SJSA1 (cell line): ENCODE data around the gene LDLRAD2. TPM values are rescaled to one million over a fixed set of nuclear protein-coding genes. Genes with fewer than 3 reads are reported as not detected.

ENCODE experiments used
- DNase-seq, 2 experiments: peaks; one replicate each; pipeline ENCODE4 v3.0.0-alpha.2; 2015 to 2020; ENCODE audit warnings: low spot score in 2 of 2, low read depth in 1 of 2
- H3K27ac ChIP-seq: fragments of 250-450 bp; sonication (Bioruptor Pico); 2 replicates; pipeline ENCODE4 v1.5.1; 2020; ENCODE audit warnings: mild to moderate bottlenecking, moderate library complexity
- H3K27me3 ChIP-seq: fragments of 250-450 bp; sonication (Bioruptor Pico); replicated peaks from 2 replicates; pipeline ENCODE4 v1.5.1; 2020; ENCODE audit warnings: mild to moderate bottlenecking, moderate library complexity
- H3K36me3 ChIP-seq: fragments of 250-450 bp; sonication (Bioruptor Pico); 2 replicates; pipeline ENCODE4 v1.5.1; 2020; ENCODE audit warnings: mild to moderate bottlenecking
- H3K4me1 ChIP-seq: fragments of 250-450 bp; sonication (Bioruptor Pico); replicated peaks from 2 replicates; pipeline ENCODE4 v1.6.1; 2021; ENCODE audit warnings: mild to moderate bottlenecking
- H3K4me3 ChIP-seq: fragments of 250-450 bp; sonication (Bioruptor Pico); 2 replicates; pipeline ENCODE4 v1.5.1; 2020; ENCODE audit warnings: mild to moderate bottlenecking
- H3K9me3 ChIP-seq: fragments of 250-450 bp; sonication (Bioruptor Pico); replicated peaks from 2 replicates; pipeline ENCODE4 v1.5.1; 2020; ENCODE audit warnings: mild to moderate bottlenecking
- total RNA-seq: library from RNA; depleted of rRNA; stranded (reverse); fragments of >200 nt; shearing (Covaris generic); gene quantifications from 2 replicates; pipeline ENCODE4 v1.2.3, GENCODE V29; 2014; rRNA removed

Gene LDLRAD2
- total RNA-seq, 1 experiment from 2014 or later, result not detected

DNA sequence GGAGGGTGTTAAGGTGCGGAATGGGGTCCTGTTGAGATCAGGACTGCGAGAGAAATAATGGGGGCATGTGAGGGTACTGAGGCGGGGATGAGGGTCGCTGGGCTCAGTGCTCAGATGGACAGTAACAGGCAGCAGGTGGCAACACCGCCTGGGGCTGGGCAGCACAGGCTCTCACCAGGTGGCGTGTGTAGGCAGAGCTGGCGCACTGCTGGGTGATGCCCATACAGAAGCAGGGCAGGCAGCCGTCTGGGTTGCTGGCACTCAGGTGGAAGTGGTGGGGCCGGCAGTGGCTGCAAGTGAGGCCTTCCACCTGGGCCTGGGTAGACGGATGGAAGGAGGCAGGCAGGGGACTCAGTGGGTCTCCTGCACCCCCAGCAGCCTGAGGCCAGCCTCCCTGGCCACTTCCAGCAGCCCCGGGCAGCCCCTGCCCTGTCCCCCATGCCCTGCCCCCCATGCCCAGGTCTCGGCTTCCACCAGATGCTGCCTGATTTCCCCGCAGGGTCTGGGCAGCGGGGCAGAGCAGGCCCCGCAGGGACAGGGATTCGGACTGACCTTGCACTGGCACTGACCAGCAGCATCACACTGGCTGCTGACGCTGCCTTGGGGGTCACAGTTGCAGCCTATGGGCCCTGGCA, 60.5 kb downstream of the LDLRAD2 start:
- H3K27ac ChIP-seq, result no peak overlapping the region
- no peaks in the 10 kb centered on the region for H3K27me3 ChIP-seq
- no peak for DNase-seq
- no peaks in the 10 kb centered on the region for H3K9me3 ChIP-seq
- H3K36me3 ChIP-seq, result peaks cover 77% of the 10 kb centered on the region
- H3K4me1 ChIP-seq, result peaks cover 19% of the 10 kb centered on the region
- H3K4me3 ChIP-seq, result no peak overlapping the region

DNA sequence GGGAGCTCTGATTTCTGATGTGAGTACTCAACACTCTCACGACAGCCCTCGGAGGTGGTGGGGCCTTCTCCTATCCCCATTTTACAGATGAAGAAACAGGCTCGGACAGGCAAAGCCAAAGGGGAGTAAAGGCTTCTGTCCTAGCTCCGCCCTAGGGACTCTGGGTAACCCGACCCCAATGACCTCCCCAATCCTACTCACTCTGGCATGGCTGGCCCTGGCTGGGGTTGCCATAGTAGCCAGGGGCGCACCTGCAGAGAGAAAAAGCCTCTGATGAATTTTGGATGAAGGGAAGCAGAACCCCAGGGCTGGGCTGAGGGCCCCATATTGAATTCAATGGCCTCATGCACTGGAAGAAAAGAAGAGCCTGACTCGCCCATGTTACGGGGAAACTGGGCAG, 61.1 kb downstream of the LDLRAD2 start:
- Histone ChIP-seq H3K9me3 (no peaks in the 10 kb centered on the region), H3K4me1 (peaks cover 19% of the 10 kb centered on the region), H3K4me3 (no peak overlapping the region), H3K36me3 (peaks cover 81% of the 10 kb centered on the region), H3K27me3 (no peaks in the 10 kb centered on the region), H3K27ac (no peak overlapping the region)
- no peak for DNase-seq

DNA sequence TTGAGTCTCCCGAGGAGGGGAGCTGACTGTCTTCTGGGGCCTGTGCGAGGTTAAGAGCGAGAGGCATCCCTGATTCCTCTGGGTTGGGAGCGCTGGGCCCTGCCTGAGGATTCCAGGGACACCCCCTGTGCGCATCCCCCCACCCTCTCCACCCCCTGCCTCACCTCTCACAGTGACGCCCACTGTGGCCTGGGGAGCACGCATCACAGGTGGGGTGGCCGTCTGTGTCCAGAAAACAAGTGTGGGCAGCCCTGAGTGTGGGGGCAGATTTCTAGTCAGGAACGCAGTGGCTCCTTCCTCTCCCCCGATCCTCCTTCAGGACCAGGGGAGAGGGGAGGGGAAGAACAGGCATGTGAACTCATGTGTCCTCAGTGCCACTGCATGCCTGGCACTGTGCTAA, 61.7 kb downstream of the LDLRAD2 start:
- Histone ChIP-seq H3K4me3 (no peak overlapping the region), H3K9me3 (no peaks in the 10 kb centered on the region), H3K4me1 (peaks cover 19% of the 10 kb centered on the region), H3K27ac (no peak overlapping the region), H3K27me3 (no peaks in the 10 kb centered on the region), H3K36me3 (peaks cover 82% of the 10 kb centered on the region)
- DNase-seq, result no peak

DNA sequence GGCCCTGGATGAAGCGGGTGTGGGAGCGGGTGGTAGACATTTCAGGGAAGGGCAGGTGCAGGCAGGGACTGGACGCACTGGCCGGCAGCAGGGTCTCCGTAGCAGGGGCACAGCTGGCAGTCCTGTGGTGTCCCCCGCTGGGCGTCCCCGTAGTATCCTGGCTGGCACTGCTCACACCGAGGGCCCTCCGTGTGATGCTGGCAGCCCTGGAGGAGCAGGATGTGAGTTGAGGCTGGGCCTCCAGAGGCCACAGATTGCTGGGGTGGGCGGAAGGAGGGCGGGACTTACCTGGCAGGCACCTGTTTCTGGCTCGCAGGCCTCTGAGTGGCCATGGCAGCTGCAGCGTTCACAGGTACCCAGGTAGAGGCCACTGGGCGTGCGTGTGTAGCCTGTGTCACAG, 62.3 kb downstream of the LDLRAD2 start:
- H3K4me3 ChIP-seq, result no peak overlapping the region
- DNase-seq, result no peak
- peaks cover 83% of the 10 kb centered on the region for H3K36me3 ChIP-seq
- no peak overlapping the region for H3K27ac ChIP-seq
- H3K27me3 ChIP-seq, result no peaks in the 10 kb centered on the region
- no peaks in the 10 kb centered on the region for H3K9me3 ChIP-seq
- H3K4me1 ChIP-seq, result peaks cover 15% of the 10 kb centered on the region

Other genes starting within 250 kb of the LDLRAD2 start
- gene RAP1GAP, start 142.9 kb upstream of the LDLRAD2 start, total RNA-seq, result 0.03 and 0.08 TPM in 2 replicates
- 26.7 and 34.3 TPM in 2 replicates for gene USP48, start 29.1 kb upstream of the LDLRAD2 start, total RNA-seq
- gene HSPG2, start 125.0 kb downstream of the LDLRAD2 start, total RNA-seq, result 45.2 and 62.3 TPM in 2 replicates
- gene CELA3B, start 164.8 kb downstream of the LDLRAD2 start, total RNA-seq, result not detected in 2 replicates
- not detected in 2 replicates for gene CELA3A, start 189.4 kb downstream of the LDLRAD2 start, total RNA-seq
- 411 and 448 TPM in 2 replicates for gene CDC42, start 240.4 kb downstream of the LDLRAD2 start, total RNA-seq